Activated naive CD4-positive, alpha-beta T cell treated with anti-CD3 and anti-CD28 coated beads, Interleukin-2, amount 50 U/mL, for 72 hours (primary cell): Measurements from ENCODE around the gene DIAPH1. TPM values are rescaled to one million over a fixed set of nuclear protein-coding genes. Genes with fewer than 3 reads are reported as not detected.

Experiments used
- ATAC-seq, 2 donors: fragments of 150-1000 bp; cut with Tn5 transposase; 2 replicates each; pipeline ENCODE4 v1.10.0; 2021; ENCODE audit warnings: mild to moderate bottlenecking in 2 of 2, moderate library complexity in 2 of 2
- DNase-seq, 2 donors: peaks; one replicate each; pipeline ENCODE4 v3.0.0; 2021 to 2022; ENCODE audit warnings: low spot score in 2 of 2
- H3K27ac Mint-ChIP-seq, 2 donors: one replicate each; pipeline ENCODE4 v1.8.0; 2022; ENCODE audit warnings: mild to moderate bottlenecking in 2 of 2, mixed read lengths in 2 of 2
- H3K36me3 Mint-ChIP-seq, 2 donors: one replicate each; pipeline ENCODE4 v1.8.0; 2022; ENCODE audit warnings: mixed read lengths in 2 of 2
- H3K9me3 Mint-ChIP-seq, 2 donors: one replicate each; pipeline ENCODE4 v1.8.0; 2022; ENCODE audit warnings: mixed read lengths in 2 of 2
- total RNA-seq, 2 donors: library from RNA; stranded (reverse); gene quantifications; one replicate each; pipeline ENCODE4 v1.2.3, GENCODE V29; 2022

DIAPH1 gene
- total RNA-seq, 2 donors from 2014 or later: 184 to 216 TPM

DNA sequence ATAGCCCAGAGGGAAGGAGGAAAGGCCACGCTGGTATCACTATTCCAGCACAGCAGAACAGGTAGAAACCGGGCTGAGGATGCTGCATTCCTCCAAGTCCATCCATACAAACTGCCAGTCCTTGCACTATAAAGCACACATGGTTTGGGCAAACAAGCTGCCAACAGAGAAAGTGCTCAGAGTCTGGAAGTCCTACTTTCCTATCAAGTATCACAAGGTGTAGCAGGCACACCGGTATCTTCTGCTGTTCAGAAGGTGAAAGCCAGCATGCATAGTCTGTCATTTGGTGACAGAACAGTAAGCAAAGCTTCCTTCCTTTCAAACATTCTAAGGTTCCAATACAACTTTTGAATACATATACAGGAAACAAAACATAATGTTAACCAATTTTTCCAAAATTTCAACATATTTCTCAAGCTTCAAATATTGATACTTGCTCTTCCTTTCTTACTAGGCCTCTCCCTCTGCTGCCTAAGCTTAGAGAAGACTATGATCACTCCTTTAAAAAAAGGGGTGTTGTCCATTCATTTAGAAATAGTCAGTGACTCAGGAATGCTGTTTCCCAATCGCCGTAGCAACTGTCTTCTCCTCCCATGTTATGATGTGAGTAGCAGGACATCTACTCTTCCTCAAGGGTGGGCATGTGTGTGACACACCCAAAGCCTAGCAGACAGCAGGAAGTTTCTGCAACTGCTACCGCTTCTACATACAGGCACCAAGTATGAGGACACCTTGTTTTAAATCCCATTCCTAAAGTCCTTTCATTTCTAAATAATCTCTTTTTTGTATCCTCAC is 14.7 kb downstream of the DIAPH1 start:
- Mint-ChIP-seq H3K27ac (peak overlapping the region; percentile 80 to 87), H3K9me3 (no peaks in the 10 kb centered on the region), H3K36me3 (no peaks in the 10 kb centered on the region)
- DNase-seq (no peak), ATAC-seq (peak; percentile 46 to 78)

DNA sequence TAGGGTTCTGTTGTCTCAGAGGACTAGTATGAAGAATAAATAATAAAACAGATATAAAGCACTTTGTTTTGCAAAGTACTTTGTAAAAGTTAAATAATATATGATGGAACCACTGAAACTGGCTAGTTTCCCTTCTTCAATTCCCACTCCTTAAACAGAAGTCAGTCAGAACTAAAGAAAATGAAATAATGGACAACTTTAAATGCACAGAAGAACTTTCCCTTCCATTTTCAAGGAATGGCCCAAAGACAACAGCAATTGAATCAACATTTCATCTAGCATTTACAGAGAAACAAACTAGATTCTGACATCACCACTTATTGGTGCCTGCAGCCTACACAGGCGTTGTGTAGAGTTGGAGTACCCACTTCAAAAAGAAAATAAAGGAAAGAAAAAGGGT is 16.2 kb downstream of the DIAPH1 start:
- no peak for DNase-seq
- Mint-ChIP-seq H3K9me3 (no peaks in the 10 kb centered on the region), H3K27ac (peak overlapping the region; percentile 30 to 82), H3K36me3 (no peaks in the 10 kb centered on the region)
- ATAC-seq: no peak

GRCh38 chr5:141598391-141599345 is 20.1 kb downstream of the DIAPH1 start:
- ATAC-seq (peak; percentile 64 to 80), DNase-seq (no peak)
- Mint-ChIP-seq H3K9me3 (no peaks in the 10 kb centered on the region), H3K27ac (peak overlapping the region; percentile 9 to 84), H3K36me3 (no peaks in the 10 kb centered on the region)

GRCh38 chr5:141597814-141598213 is 21.0 kb downstream of the DIAPH1 start:
- Mint-ChIP-seq H3K27ac (no peak overlapping the region), H3K36me3 (no peaks in the 10 kb centered on the region), H3K9me3 (no peaks in the 10 kb centered on the region)
- ATAC-seq: no peak
- no peak for DNase-seq

- peak in 1 of 2 donors; percentile 68 for ATAC-seq
Measured at GRCh38 chr5:141597394-141597793, 21.4 kb downstream of the DIAPH1 start.

DNA sequence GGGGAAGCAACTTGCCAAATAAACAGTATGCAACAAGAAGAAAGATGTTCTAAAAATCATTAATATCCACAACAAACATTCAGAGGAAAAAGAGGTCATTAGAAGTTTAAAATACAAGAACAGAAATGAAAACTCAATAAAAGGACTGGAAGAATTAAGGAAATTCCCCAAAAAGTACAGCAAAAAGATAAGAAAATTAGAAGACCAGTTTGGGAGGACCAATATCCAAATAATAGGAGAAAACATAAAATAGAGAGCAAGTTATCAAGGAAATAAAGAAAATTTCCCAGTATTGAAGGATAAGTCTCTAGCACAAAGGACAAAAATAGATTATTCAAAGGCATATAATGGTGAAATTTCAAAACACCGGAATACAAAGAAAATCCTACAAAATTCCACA is 21.9 kb downstream of the DIAPH1 start:
- ATAC-seq: no peak
- Mint-ChIP-seq H3K9me3 (no peaks in the 10 kb centered on the region), H3K27ac (no peak overlapping the region), H3K36me3 (no peaks in the 10 kb centered on the region)
- no peak for DNase-seq

More at GRCh38 chr5:141597394-141597793, 21.4 kb downstream of the DIAPH1 start:
- no peaks in the 10 kb centered on the region for H3K36me3 Mint-ChIP-seq
- no peaks in the 10 kb centered on the region for H3K9me3 Mint-ChIP-seq
- no peak overlapping the region for H3K27ac Mint-ChIP-seq
- no peak for DNase-seq

DNA sequence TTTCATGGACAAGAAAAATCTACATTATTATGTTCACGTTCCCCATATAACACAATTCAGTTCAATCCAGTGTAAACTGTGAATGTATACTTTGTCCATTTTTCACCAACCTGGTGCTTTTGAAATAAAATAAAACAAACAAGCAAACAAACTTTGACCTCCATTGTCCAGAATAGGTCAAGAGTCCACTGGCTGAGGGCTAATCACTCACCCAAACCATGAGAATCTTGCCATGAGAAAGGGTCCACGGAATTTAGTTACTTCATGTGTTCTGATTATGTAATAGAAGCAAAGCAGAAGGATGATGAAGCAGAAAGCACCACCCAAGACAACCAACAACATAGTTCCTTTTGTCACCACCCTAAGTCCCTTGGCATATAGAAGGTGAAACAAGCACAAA is 28.7 kb downstream of the DIAPH1 start:
- H3K36me3 Mint-ChIP-seq: peaks cover 4 to 6% of the 10 kb centered on the region in 2 donors
- DNase-seq (no peak), ATAC-seq (no peak)
- no peaks in the 10 kb centered on the region for H3K9me3 Mint-ChIP-seq
- no peak overlapping the region for H3K27ac Mint-ChIP-seq

- Mint-ChIP-seq H3K9me3 (no peaks in the 10 kb centered on the region), H3K27ac (no peak overlapping the region), H3K36me3 (peaks cover 8 to 16% of the 10 kb centered on the region in 2 donors)
- ATAC-seq (no peak), DNase-seq (no peak)
Measured at GRCh38 chr5:141586246-141586645, 32.6 kb downstream of the DIAPH1 start.

DNA sequence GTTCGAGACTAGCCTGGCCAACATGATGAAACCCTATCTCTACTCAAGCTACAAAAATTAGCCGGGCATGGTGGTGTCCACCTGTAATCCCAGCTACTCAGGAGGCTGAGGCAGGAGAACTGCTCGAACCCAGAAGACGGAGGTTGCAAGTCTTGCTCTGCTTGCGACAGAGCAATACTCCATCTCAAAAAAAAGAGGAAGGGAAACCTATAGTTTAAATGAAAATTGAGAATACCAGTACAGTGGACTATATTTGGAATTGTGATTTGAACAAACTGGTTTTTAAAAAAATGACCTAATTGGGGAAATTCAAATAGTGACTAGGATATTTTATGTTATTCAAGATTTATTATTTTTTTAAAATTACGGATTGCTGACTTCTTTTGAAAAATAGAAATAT is 33.2 kb downstream of the DIAPH1 start:
- Mint-ChIP-seq H3K27ac (no peak overlapping the region), H3K9me3 (no peaks in the 10 kb centered on the region), H3K36me3 (peaks cover 8 to 21% of the 10 kb centered on the region in 2 donors)
- no peak for DNase-seq
- ATAC-seq: no peak

DNA sequence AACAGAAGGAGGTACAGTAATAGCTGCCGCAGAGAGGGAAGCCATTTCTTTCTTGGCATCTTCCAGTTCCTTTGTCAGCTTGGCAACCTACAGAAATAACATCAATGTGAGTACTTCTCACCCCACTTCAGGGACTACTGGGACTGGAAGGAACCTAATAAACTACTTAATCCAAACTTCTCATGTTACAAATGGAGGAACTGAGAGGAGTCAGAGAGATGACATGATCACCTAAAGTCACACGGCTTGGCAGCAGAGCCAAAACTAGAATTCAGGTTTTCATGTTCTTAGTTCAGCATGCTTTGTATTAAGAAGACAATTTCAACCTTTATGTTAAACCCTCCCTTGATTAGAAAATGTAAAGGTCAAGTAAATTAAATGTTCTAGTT is 44.7 kb downstream of the DIAPH1 start:
- H3K36me3 Mint-ChIP-seq: peaks cover 11 to 21% of the 10 kb centered on the region in 2 donors
- H3K27ac Mint-ChIP-seq: peak overlapping the region in 1 of 2 donors; percentile 30
- ATAC-seq (no peak), DNase-seq (no peak)
- H3K9me3 Mint-ChIP-seq: no peaks in the 10 kb centered on the region

- DNase-seq: no peak
- H3K9me3 Mint-ChIP-seq: no peaks in the 10 kb centered on the region
- H3K27ac Mint-ChIP-seq: no peak overlapping the region
- peaks cover 11 to 19% of the 10 kb centered on the region in 2 donors for H3K36me3 Mint-ChIP-seq
- ATAC-seq: no peak
Measured at GRCh38 chr5:141573489-141574121, 45.2 kb downstream of the DIAPH1 start.

GRCh38 chr5:141570655-141571054 is 48.1 kb downstream of the DIAPH1 start:
- Mint-ChIP-seq H3K36me3 (peaks cover 11 to 26% of the 10 kb centered on the region in 2 donors), H3K9me3 (no peaks in the 10 kb centered on the region), H3K27ac (peak overlapping the region in 1 of 2 donors; percentile 51)
- DNase-seq (no peak), ATAC-seq (no peak)

- no peak for DNase-seq
- Mint-ChIP-seq H3K9me3 (no peaks in the 10 kb centered on the region), H3K36me3 (peaks cover 20 to 37% of the 10 kb centered on the region in 2 donors), H3K27ac (no peak overlapping the region)
- ATAC-seq: no peak
Measured at GRCh38 chr5:141567513-141568117, 51.2 kb downstream of the DIAPH1 start.

- Mint-ChIP-seq H3K27ac (peak overlapping the region; percentile 10 to 89), H3K9me3 (no peaks in the 10 kb centered on the region), H3K36me3 (peaks cover 16 to 48% of the 10 kb centered on the region in 2 donors)
- no peak for DNase-seq
- ATAC-seq: no peak
Measured at GRCh38 chr5:141565826-141566570, 52.8 kb downstream of the DIAPH1 start.

DNA sequence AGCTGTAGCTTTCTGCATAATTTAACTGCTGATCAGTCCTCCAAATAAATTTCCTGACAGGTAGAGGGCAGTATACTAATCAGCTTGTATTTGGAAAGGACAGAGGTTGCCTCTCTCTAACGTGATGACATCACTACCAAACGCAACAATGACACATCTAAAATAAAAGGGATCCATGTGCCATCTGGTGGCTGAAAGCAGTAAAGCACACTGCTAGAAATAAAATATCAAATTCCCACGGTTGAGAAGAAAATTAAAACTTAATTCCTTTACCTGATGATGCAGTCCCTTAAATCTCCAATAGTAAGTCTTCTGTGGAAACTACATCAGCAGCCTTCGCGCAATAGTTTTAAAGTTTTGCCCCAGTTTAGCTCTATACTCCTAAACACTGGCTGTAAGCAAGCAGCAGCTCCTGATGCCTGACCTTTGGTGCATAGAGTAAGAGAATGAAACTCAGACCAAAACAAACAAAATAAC is 54.5 kb downstream of the DIAPH1 start:
- DNase-seq: peak in 1 of 2 donors; percentile 62
- peak; percentile 90 for ATAC-seq
- Mint-ChIP-seq H3K9me3 (no peaks in the 10 kb centered on the region), H3K36me3 (peaks cover 16 to 56% of the 10 kb centered on the region in 2 donors), H3K27ac (peak overlapping the region in 1 of 2 donors; percentile 82)
